SK-N-SH (cell line): ENCODE results near the gene CDH4. TPM values are rescaled to one million over a fixed set of nuclear protein-coding genes. Genes with fewer than 3 reads are reported as not detected.

Source experiments
- CTCF ChIA-PET: fragments of 300-600, 350-600 bp; formaldehyde crosslinking; extraction: SDS; loops from one replicate; lab custom pipeline; 2021; lab: Yijun Ruan, JAX
- POLR2A ChIA-PET: fragments of 350-600 bp; sonication (Branson Sonifier 250); formaldehyde crosslinking; extraction: SDS; loops from one replicate; lab custom pipeline; 2020; ENCODE audit warnings: antibody characterized with exemption, inconsistent platforms; lab: Yijun Ruan, JAX
- DNase-seq: peaks from one replicate; pipeline ENCODE4 v3.0.0; 2012
- H2AFZ ChIP-seq: fragments of 200-600 bp; sonication (generic); 2 replicates; pipeline ENCODE4 v1.8.1; 2016; ENCODE audit warnings: antibody characterized with exemption, mild to moderate bottlenecking, low read depth
- H3F3A ChIP-seq: fragments of 200-600 bp; sonication (generic); replicated peaks from 2 replicates; pipeline ENCODE3; 2016; ENCODE audit warnings: antibody characterized with exemption, mild to moderate bottlenecking; ENCODE audit not compliant: insufficient read depth
- H3K27ac ChIP-seq, 2 experiments: fragments of 200-500 bp in 1 of 2; fragments of 200-600 bp in 1 of 2; sonication (Bioruptor generic) in 1 of 2; sonication (generic), shearing (Covaris generic) in 1 of 2; 2 replicates each; pipeline versions ENCODE4 v1.5.1 to v1.6.1; 2014 to 2016; ENCODE audit warnings: low read depth in 2 of 2, inconsistent platforms in 1 of 2, low read length in 1 of 2, mild to moderate bottlenecking in 1 of 2, mixed read lengths in 1 of 2
- H3K27me3 ChIP-seq: fragments of 200-600 bp; sonication (generic), shearing (Covaris generic); 2 replicates; pipeline ENCODE4 v1.6.1; 2016; ENCODE audit warnings: mixed run types; ENCODE audit not compliant: insufficient read depth
- H3K36me3 ChIP-seq, 2 experiments: fragments of 200-500 bp in 1 of 2; fragments of 200-600 bp in 1 of 2; sonication (Bioruptor generic) in 1 of 2; sonication (generic) in 1 of 2; replicated peaks in 1 of 2; 2 replicates each; pipeline versions ENCODE3 to v1.5.1; 2014 to 2016; ENCODE audit warnings: low read length in 1 of 2, mild to moderate bottlenecking in 1 of 2; ENCODE audit not compliant: insufficient read depth in 2 of 2, control insufficient read depth in 1 of 2
- H3K4me1 ChIP-seq, 2 experiments: fragments of 200-500 bp in 1 of 2; fragments of 200-600 bp in 1 of 2; sonication (Bioruptor generic) in 1 of 2; sonication (generic), shearing (Covaris generic) in 1 of 2; 2 replicates each; pipeline versions ENCODE4 v1.5.1 to v1.6.1; 2014 to 2016; ENCODE audit warnings: low read depth in 1 of 2, low read length in 1 of 2, mixed run types in 1 of 2; ENCODE audit not compliant: insufficient read depth in 2 of 2, control insufficient read depth in 1 of 2
- H3K4me2 ChIP-seq: fragments of 200-600 bp; sonication (generic), shearing (Covaris generic); 2 replicates; pipeline ENCODE4 v1.6.1; 2017; ENCODE audit warnings: mixed run types
- H3K4me3 ChIP-seq, 2 experiments: fragments of 200-500 bp in 1 of 2; fragments of 200-600 bp in 1 of 2; sonication (Bioruptor generic) in 1 of 2; sonication (generic), shearing (Covaris generic) in 1 of 2; 2 replicates each; pipeline versions ENCODE4 v1.5.1 to v1.8.1; 2014 to 2016; ENCODE audit warnings: low read depth in 2 of 2, inconsistent platforms in 1 of 2, low read length in 1 of 2, mild to moderate bottlenecking in 1 of 2, mixed read lengths in 1 of 2, moderate library complexity in 1 of 2
- H3K79me2 ChIP-seq: fragments of 200-600 bp; sonication (generic); 2 replicates; pipeline ENCODE4 v1.8.1; 2017; ENCODE audit warnings: mild to moderate bottlenecking; ENCODE audit not compliant: insufficient read depth
- H3K9ac ChIP-seq: fragments of 200-600 bp; sonication (generic); 2 replicates; pipeline ENCODE4 v1.6.1; 2017; ENCODE audit warnings: mixed run types
- H3K9me2 ChIP-seq: fragments of 200-600 bp; sonication (generic); 2 replicates; pipeline ENCODE4 v1.6.1; 2017; ENCODE audit warnings: mixed run types
- H3K9me3 ChIP-seq: fragments of 200-600 bp; sonication (generic); 2 replicates; pipeline ENCODE4 v1.6.1; 2017; ENCODE audit warnings: mixed run types, mild to moderate bottlenecking, moderate library complexity
- H4K20me1 ChIP-seq: fragments of 200-600 bp; sonication (generic); 2 replicates; pipeline ENCODE4 v1.6.1; 2017; ENCODE audit warnings: mild to moderate bottlenecking, mixed run types; ENCODE audit not compliant: insufficient read depth
- CTCF ChIP-seq: fragments of 200-600 bp; sonication (generic); IDR thresholded peaks from 2 replicates; pipeline ENCODE4 v1.6.1; 2017; ENCODE audit warnings: antibody characterized with exemption, mild to moderate bottlenecking, moderate library complexity
- EP300 ChIP-seq, 2 experiments: IDR thresholded peaks; 2 replicates each; pipeline versions ENCODE4 v1.4.0 to v1.6.1; 2012; ENCODE audit warnings: borderline replicate concordance in 1 of 2, low read depth in 1 of 2, low read length in 1 of 2
- FOSL2 ChIP-seq: IDR thresholded peaks from 2 replicates; pipeline ENCODE4 v1.4.0; 2012; ENCODE audit warnings: low read depth, mild to moderate bottlenecking, moderate library complexity, borderline replicate concordance
- FOXM1 ChIP-seq: IDR thresholded peaks from 2 replicates; pipeline ENCODE4 v1.4.0; 2012; ENCODE audit warnings: low read depth, mild to moderate bottlenecking
- GABPA ChIP-seq: IDR thresholded peaks from 2 replicates; pipeline ENCODE4 v1.4.0; 2012; ENCODE audit warnings: low read depth, mild to moderate bottlenecking
- JUND ChIP-seq: IDR thresholded peaks from 2 replicates; pipeline ENCODE4 v1.4.0; 2012
- MAX ChIP-seq: IDR thresholded peaks from 2 replicates; pipeline ENCODE4 v1.4.0; 2012; ENCODE audit warnings: low read depth
- MEF2A ChIP-seq: IDR thresholded peaks from 2 replicates; pipeline ENCODE4 v1.4.0; 2012; ENCODE audit warnings: low read depth, borderline replicate concordance
- MXI1 ChIP-seq: IDR thresholded peaks from 2 replicates; pipeline ENCODE4 v1.6.1; 2012; ENCODE audit warnings: mild to moderate bottlenecking, low read depth, low read length, improper control_type of control experiment
- NFIC ChIP-seq: IDR thresholded peaks from 2 replicates; pipeline ENCODE4 v1.4.0; 2012; ENCODE audit warnings: borderline replicate concordance
- NRF1 ChIP-seq: IDR thresholded peaks from 2 replicates; pipeline ENCODE4 v1.6.1; 2012; ENCODE audit warnings: low read depth, mild to moderate bottlenecking, low read length
- POLR2AphosphoS5 ChIP-seq: IDR thresholded peaks from 2 replicates; pipeline ENCODE4 v1.6.1; 2012; ENCODE audit warnings: low read depth, low read length
- RCOR1 ChIP-seq: fragments of 150-350 bp; IDR thresholded peaks from 2 replicates; pipeline ENCODE4 v1.6.1; 2017; ENCODE audit warnings: antibody characterized with exemption, low read length
- RFX5 ChIP-seq: IDR thresholded peaks from 2 replicates; pipeline ENCODE4 v1.6.1; 2012; ENCODE audit warnings: mild to moderate bottlenecking, improper control_type of control experiment, low read length
- RXRA ChIP-seq: IDR thresholded peaks from 2 replicates; pipeline ENCODE4 v1.4.0; 2012; ENCODE audit warnings: low read depth, mild to moderate bottlenecking, borderline replicate concordance
- SIN3A ChIP-seq: IDR thresholded peaks from 2 replicates; pipeline ENCODE4 v1.6.1; 2012; ENCODE audit warnings: low read depth, mild to moderate bottlenecking, low read length, moderate library complexity, borderline replicate concordance
- SMC3 ChIP-seq: IDR thresholded peaks from 2 replicates; pipeline ENCODE4 v1.6.1; 2012; ENCODE audit warnings: low read depth, low read length, improper control_type of control experiment
- TCF12 ChIP-seq: IDR thresholded peaks from 2 replicates; pipeline ENCODE4 v1.4.0; 2012
- USF1 ChIP-seq: IDR thresholded peaks from 2 replicates; pipeline ENCODE4 v1.4.0; 2012; ENCODE audit warnings: low read depth, borderline replicate concordance
- YY1 ChIP-seq: IDR thresholded peaks from 2 replicates; pipeline ENCODE4 v1.4.0; 2012; ENCODE audit warnings: low read depth, mild to moderate bottlenecking
- WGBS: methylation state at CpG from one replicate; pipeline ENCODE4 v1.1.6; 2017; ENCODE audit warnings: low lambda C conversion rate; 5-methylcytosine and 5-hydroxymethylcytosine counted together
- polyA plus RNA-seq, 3 experiments: library from polyadenylated mRNA; depleted of rRNA; stranded (reverse); fragments of >200 nt; gene quantifications; 2 replicates each; pipeline ENCODE4 v1.2.3, GENCODE V29; 2012

The CDH4 gene
- polyA plus RNA-seq, 1 of the 3 experiments (the other 2 are of a cell fraction) = not detected

- H3K9ac ChIP-seq = no peak overlapping the region
- DNase-seq = no peak
- H3K4me2 ChIP-seq = no peak overlapping the region
- no peak for TF ChIP-seq RFX5
- no peak for TF ChIP-seq MXI1
- TF ChIP-seq GABPA = no peak
- TF ChIP-seq YY1 = no peak
- TF ChIP-seq EP300 (IDR thresholded peaks at IDR 0.05; ENCODE audit: borderline replicate concordance in 1 of 2, low read depth in 1 of 2, low read length in 1 of 2) = no peak
- TF ChIP-seq NRF1 = no peak
- TF ChIP-seq USF1 = no peak
- TF ChIP-seq SMC3 = no peak
- TF ChIP-seq RCOR1 = no peak
- TF ChIP-seq FOXM1 = no peak
- TF ChIP-seq POLR2AphosphoS5 = no peak
- no peak for TF ChIP-seq JUND
- TF ChIP-seq SIN3A = no peak
- no peak for TF ChIP-seq MEF2A
- no peak for TF ChIP-seq FOSL2
- TF ChIP-seq CTCF = no peak
- no peak for TF ChIP-seq TCF12
- no peak for TF ChIP-seq NFIC
- TF ChIP-seq RXRA = no peak
- no peak for TF ChIP-seq MAX
- POLR2A ChIA-PET = no interaction called here
- no peak overlapping the region for H3K4me3 ChIP-seq
- H3K79me2 ChIP-seq = no peaks in the 10 kb centered on the region
- H4K20me1 ChIP-seq = no peaks in the 10 kb centered on the region
- CTCF ChIA-PET = no interaction called here
- no peak overlapping the region for H2AFZ ChIP-seq
- H3K27me3 ChIP-seq = no peaks in the 10 kb centered on the region
- H3K4me1 ChIP-seq = no peaks in the 10 kb centered on the region
- no peaks in the 10 kb centered on the region for H3K9me3 ChIP-seq
- no peaks in the 10 kb centered on the region for H3F3A ChIP-seq
- WGBS = 41% methylated on average over 12 of the region's 20 CpGs
- H3K36me3 ChIP-seq = no peaks in the 10 kb centered on the region
- no peaks in the 10 kb centered on the region for H3K9me2 ChIP-seq
- H3K27ac ChIP-seq = no peak overlapping the region
Measured at GRCh38 chr20:61762886-61763739, 511.1 kb downstream of the CDH4 start.
